ENCODE results near the gene TAF1B. TPM values are rescaled to one million over a fixed set of nuclear protein-coding genes. Genes with fewer than 3 reads are reported as not detected.

TAF1B gene
- total and polyA plus RNA-seq, 10 of the 15 experiments (the other 5 are each of a cell fraction or from before 2014, with no cell fraction given) = 8.1 to 18.3 (median 12.4) TPM

GRCh38 chr2:9809448-9810088, 33.7 kb upstream of the TAF1B start (continued):
- no peak for TF ChIP-seq CUX1 (IDR thresholded peaks at IDR 0.05; ENCODE audit: insufficient replicate concordance, low read depth, low read length)
- no peak for TF ChIP-seq HDAC2 (IDR thresholded peaks at IDR 0.05)
- TF ChIP-seq TCF3 (IDR thresholded peaks at IDR 0.05; ENCODE audit: borderline replicate concordance, insufficient read depth, low read depth, low read length) = no peak
- TF ChIP-seq USF1 (IDR thresholded peaks at IDR 0.05; ENCODE audit: borderline replicate concordance, extremely low read length, insufficient read depth, low read depth, low read length) = no peak
- TF ChIP-seq RAD51 (IDR thresholded peaks at IDR 0.05) = no peak
- no peak for TF ChIP-seq TAF1 (IDR thresholded peaks at IDR 0.05; ENCODE audit: borderline replicate concordance, low read depth, low read length)
- no peak for TF ChIP-seq NR2C2 (IDR thresholded peaks at IDR 0.05; ENCODE audit: borderline replicate concordance, control insufficient read depth, insufficient read length, low read depth)

Data from GM12878 (cell line).